Liver (tissue), 9 donors: ENCODE data around the gene NOL4L. TPM values are rescaled to one million over a fixed set of nuclear protein-coding genes. Genes with fewer than 3 reads are reported as not detected.

Source experiments
- DNase-seq: peaks from one replicate; pipeline ENCODE4 v3.0.0-alpha.2; 2017; ENCODE audit warnings: low spot score
- H3K27ac ChIP-seq, 2 donors: one replicate each; pipeline ENCODE4 v1.7.0; 2013; ENCODE audit warnings: inconsistent platforms in 2 of 2, low read length in 2 of 2, control low read depth in 1 of 2, low read depth in 1 of 2, mild to moderate bottlenecking in 1 of 2
- H3K27me3 ChIP-seq, 4 donors: one replicate each; pipeline versions ENCODE4 v1.6.1 to v1.7.0; 2013; ENCODE audit warnings: low read length in 3 of 4, inconsistent platforms in 1 of 4, mild to moderate bottlenecking in 1 of 4, moderate library complexity in 1 of 4; ENCODE audit not compliant: control insufficient read depth in 4 of 4, insufficient read depth in 4 of 4
- H3K36me3 ChIP-seq, 4 donors: one replicate each; pipeline versions ENCODE4 v1.6.1 to v1.7.0; 2013; ENCODE audit warnings: low read length in 3 of 4, mild to moderate bottlenecking in 3 of 4, low read depth in 1 of 4, moderate library complexity in 1 of 4; ENCODE audit not compliant: control insufficient read depth in 4 of 4, insufficient read depth in 3 of 4
- H3K4me1 ChIP-seq, 4 donors: one replicate each; pipeline versions ENCODE4 v1.6.1 to v1.7.0; 2013; ENCODE audit warnings: low read length in 3 of 4, mild to moderate bottlenecking in 3 of 4, moderate library complexity in 1 of 4; ENCODE audit not compliant: control insufficient read depth in 4 of 4, insufficient read depth in 4 of 4
- H3K4me3 ChIP-seq, 3 donors: one replicate each; pipeline versions ENCODE4 v1.6.1 to v1.7.0; 2013; ENCODE audit warnings: low read length in 3 of 3, control low read depth in 1 of 3, low read depth in 1 of 3, mild to moderate bottlenecking in 1 of 3
- H3K9ac ChIP-seq, 2 donors: one replicate each; pipeline ENCODE4 v1.7.0; 2013; ENCODE audit warnings: low read length in 2 of 2, mild to moderate bottlenecking in 2 of 2, moderate library complexity in 2 of 2, control low read depth in 1 of 2, low read depth in 1 of 2
- H3K9me3 ChIP-seq, 4 donors: one replicate each; pipeline versions ENCODE4 v1.6.1 to v1.7.0; 2013; ENCODE audit warnings: low read length in 3 of 4; ENCODE audit not compliant: control insufficient read depth in 4 of 4
- EGR1 ChIP-seq, 2 donors: IDR thresholded peaks; 2 replicates each; pipeline ENCODE4 v1.6.1; 2016 to 2018; ENCODE audit warnings: antibody characterized with exemption in 2 of 2, low read depth in 2 of 2
- FOXA1 ChIP-seq: IDR thresholded peaks from 2 replicates; pipeline ENCODE4 v1.6.1; 2016; ENCODE audit warnings: antibody characterized with exemption
- GABPA ChIP-seq, 2 donors: IDR thresholded peaks in 1 of 2; conservative IDR thresholded peaks in 1 of 2; 2 replicates each; pipeline ENCODE4 v1.6.1; 2016; ENCODE audit warnings: antibody characterized with exemption in 2 of 2, mild to moderate bottlenecking in 1 of 2, moderate library complexity in 1 of 2
- HNF4A ChIP-seq, 2 donors: conservative IDR thresholded peaks; 2 replicates each; pipeline ENCODE4 v1.6.1; 2016; ENCODE audit warnings: antibody characterized with exemption in 2 of 2, mild to moderate bottlenecking in 2 of 2
- JUND ChIP-seq, 2 donors: IDR thresholded peaks; 2 replicates each; pipeline ENCODE4 v1.6.1; 2016; ENCODE audit warnings: antibody characterized with exemption in 2 of 2
- NR2F2 ChIP-seq: IDR thresholded peaks from 2 replicates; pipeline ENCODE4 v1.6.1; 2016; ENCODE audit warnings: antibody characterized with exemption
- RAD21 ChIP-seq, 2 donors: IDR thresholded peaks; 2 replicates each; pipeline ENCODE4 v1.6.1; 2016; ENCODE audit warnings: antibody characterized with exemption in 2 of 2, mild to moderate bottlenecking in 2 of 2
- RXRA ChIP-seq, 2 donors: IDR thresholded peaks; 2 replicates each; pipeline ENCODE4 v1.6.1; 2017 to 2018; ENCODE audit warnings: antibody characterized with exemption in 2 of 2, mild to moderate bottlenecking in 1 of 2
- YY1 ChIP-seq: IDR thresholded peaks from 2 replicates; pipeline ENCODE4 v1.6.1; 2016; ENCODE audit warnings: antibody characterized with exemption, mild to moderate bottlenecking
- WGBS: extraction: QIAGEN DNeasy Blood & Tissue Kit; methylation state at CpG from one replicate; pipeline ENCODE4 v1.1.7; 2013; 5-methylcytosine and 5-hydroxymethylcytosine counted together
- polyA plus RNA-seq, 2 donors: library from polyadenylated mRNA; stranded (reverse) in 1 of 2; unstranded in 1 of 2; fragments of 200-250 nt in 1 of 2; fragments of >200 nt in 1 of 2; fragmentation: Nextera tagmentation in 1 of 2; extraction: Ambion mirVana in 1 of 2; gene quantifications; one replicate each; pipeline versions ENCODE4 v1.2.1 to v1.2.3, GENCODE V29; 2013 to 2015
- total RNA-seq, 2 donors: library from RNA; depleted of rRNA; stranded (reverse); fragments of >200 nt; gene quantifications; one replicate each; pipeline ENCODE4 v1.2.3, GENCODE V29; 2014
- TF ChIP-seq, protein P1 (sequence below): fragments of 150-350 bp; IDR thresholded peaks from 2 replicates; pipeline ENCODE4 v1.5.1; 2017; ENCODE audit warnings: improper control_type of control experiment, low read depth, low read length; ENCODE audit not compliant: missing input control
- TF ChIP-seq, protein P2 (sequence below): IDR thresholded peaks from 2 replicates; pipeline ENCODE4 v1.6.1; 2016; ENCODE audit warnings: antibody characterized with exemption
- TF ChIP-seq, protein P3 (sequence below): IDR thresholded peaks from 2 replicates; pipeline ENCODE4 v1.6.1; 2016; ENCODE audit warnings: antibody characterized with exemption, mild to moderate bottlenecking
- donor health status: healthy.
- donor health status: healthy.
- donor health status: healthy.
- donor health status: healthy.
- donor health status: healthy.

The NOL4L gene
- total and polyA plus RNA-seq, 4 donors: 2.2 to 6.8 (median 4.3) TPM

DNA sequence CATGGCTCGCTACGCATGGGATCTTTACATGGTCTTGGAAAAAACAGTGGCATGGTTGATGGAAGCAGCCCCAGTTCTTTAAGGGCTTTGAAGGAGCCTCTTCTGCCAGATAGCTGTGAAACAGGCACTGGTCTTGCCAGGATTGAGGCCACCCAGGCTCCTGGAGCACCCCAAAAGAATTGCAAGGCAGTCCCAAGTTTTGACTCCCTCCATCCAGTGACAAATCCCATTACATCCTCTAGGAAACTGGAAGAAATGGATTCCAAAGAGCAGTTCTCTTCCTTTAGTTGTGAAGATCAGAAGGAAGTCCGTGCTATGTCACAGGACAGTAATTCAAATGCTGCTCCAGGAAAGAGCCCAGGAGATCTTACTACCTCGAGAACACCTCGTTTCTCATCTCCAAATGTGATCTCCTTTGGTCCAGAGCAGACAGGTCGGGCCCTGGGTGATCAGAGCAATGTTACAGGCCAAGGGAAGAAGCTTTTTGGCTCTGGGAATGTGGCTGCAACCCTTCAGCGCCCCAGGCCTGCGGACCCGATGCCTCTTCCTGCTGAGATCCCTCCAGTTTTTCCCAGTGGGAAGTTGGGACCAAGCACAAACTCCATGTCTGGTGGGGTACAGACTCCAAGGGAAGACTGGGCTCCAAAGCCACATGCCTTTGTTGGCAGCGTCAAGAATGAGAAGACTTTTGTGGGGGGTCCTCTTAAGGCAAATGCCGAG, 148.8 kb downstream of the NOL4L start:
- DNase-seq: no peak
- Histone ChIP-seq H3K4me3 (no peak overlapping the region), H3K4me1 (peaks cover 4 to 36% (median 23%) of the 10 kb centered on the region in 4 donors), H3K36me3 (peaks cover 7 to 67% (median 53%) of the 10 kb centered on the region in 4 donors), H3K27me3 (no peaks in the 10 kb centered on the region), H3K9me3 (no peaks in the 10 kb centered on the region), H3K9ac (no peak overlapping the region), H3K27ac (no peak overlapping the region)
- WGBS: 98% methylated on average over 11 of the region's 11 CpGs
- TF ChIP-seq NR2F2: no peak
- TF ChIP-seq, protein P1, sequence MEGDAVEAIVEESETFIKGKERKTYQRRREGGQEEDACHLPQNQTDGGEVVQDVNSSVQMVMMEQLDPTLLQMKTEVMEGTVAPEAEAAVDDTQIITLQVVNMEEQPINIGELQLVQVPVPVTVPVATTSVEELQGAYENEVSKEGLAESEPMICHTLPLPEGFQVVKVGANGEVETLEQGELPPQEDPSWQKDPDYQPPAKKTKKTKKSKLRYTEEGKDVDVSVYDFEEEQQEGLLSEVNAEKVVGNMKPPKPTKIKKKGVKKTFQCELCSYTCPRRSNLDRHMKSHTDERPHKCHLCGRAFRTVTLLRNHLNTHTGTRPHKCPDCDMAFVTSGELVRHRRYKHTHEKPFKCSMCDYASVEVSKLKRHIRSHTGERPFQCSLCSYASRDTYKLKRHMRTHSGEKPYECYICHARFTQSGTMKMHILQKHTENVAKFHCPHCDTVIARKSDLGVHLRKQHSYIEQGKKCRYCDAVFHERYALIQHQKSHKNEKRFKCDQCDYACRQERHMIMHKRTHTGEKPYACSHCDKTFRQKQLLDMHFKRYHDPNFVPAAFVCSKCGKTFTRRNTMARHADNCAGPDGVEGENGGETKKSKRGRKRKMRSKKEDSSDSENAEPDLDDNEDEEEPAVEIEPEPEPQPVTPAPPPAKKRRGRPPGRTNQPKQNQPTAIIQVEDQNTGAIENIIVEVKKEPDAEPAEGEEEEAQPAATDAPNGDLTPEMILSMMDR: no peak
- no peak for TF ChIP-seq RAD21 (IDR thresholded peaks at IDR 0.05)
- TF ChIP-seq GABPA (IDR thresholded peaks at IDR 0.05 in 1 of 2, conservative IDR thresholded peaks at IDR 0.05 in 1 of 2): no peak
- no peak for TF ChIP-seq YY1
- no peak for TF ChIP-seq FOXA1
- TF ChIP-seq, protein P2, sequence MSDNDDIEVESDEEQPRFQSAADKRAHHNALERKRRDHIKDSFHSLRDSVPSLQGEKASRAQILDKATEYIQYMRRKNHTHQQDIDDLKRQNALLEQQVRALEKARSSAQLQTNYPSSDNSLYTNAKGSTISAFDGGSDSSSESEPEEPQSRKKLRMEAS: no peak
- no peak for TF ChIP-seq JUND (IDR thresholded peaks at IDR 0.05)
- TF ChIP-seq, protein P3, sequence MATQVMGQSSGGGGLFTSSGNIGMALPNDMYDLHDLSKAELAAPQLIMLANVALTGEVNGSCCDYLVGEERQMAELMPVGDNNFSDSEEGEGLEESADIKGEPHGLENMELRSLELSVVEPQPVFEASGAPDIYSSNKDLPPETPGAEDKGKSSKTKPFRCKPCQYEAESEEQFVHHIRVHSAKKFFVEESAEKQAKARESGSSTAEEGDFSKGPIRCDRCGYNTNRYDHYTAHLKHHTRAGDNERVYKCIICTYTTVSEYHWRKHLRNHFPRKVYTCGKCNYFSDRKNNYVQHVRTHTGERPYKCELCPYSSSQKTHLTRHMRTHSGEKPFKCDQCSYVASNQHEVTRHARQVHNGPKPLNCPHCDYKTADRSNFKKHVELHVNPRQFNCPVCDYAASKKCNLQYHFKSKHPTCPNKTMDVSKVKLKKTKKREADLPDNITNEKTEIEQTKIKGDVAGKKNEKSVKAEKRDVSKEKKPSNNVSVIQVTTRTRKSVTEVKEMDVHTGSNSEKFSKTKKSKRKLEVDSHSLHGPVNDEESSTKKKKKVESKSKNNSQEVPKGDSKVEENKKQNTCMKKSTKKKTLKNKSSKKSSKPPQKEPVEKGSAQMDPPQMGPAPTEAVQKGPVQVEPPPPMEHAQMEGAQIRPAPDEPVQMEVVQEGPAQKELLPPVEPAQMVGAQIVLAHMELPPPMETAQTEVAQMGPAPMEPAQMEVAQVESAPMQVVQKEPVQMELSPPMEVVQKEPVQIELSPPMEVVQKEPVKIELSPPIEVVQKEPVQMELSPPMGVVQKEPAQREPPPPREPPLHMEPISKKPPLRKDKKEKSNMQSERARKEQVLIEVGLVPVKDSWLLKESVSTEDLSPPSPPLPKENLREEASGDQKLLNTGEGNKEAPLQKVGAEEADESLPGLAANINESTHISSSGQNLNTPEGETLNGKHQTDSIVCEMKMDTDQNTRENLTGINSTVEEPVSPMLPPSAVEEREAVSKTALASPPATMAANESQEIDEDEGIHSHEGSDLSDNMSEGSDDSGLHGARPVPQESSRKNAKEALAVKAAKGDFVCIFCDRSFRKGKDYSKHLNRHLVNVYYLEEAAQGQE: no peak
- no peak for TF ChIP-seq EGR1 (IDR thresholded peaks at IDR 0.05; ENCODE audit: low read depth in 2 of 2)
- no peak for TF ChIP-seq RXRA (IDR thresholded peaks at IDR 0.05)

GRCh38 chr20:32435449-32436107, 149.6 kb downstream of the NOL4L start:
- Histone ChIP-seq H3K4me3 (no peak overlapping the region), H3K27ac (no peak overlapping the region), H3K27me3 (no peaks in the 10 kb centered on the region), H3K4me1 (peaks cover 0 to 29% (median 16%) of the 10 kb centered on the region in 4 donors), H3K9me3 (no peaks in the 10 kb centered on the region), H3K9ac (no peak overlapping the region), H3K36me3 (peaks cover 7 to 74% (median 59%) of the 10 kb centered on the region in 4 donors)
- 94% methylated on average over 12 of the region's 12 CpGs for WGBS
- TF ChIP-seq HNF4A (conservative IDR thresholded peaks at IDR 0.05) (no peak), NR2F2 (no peak), FOXA1 (no peak), YY1 (no peak)
- TF ChIP-seq, protein P3: no peak
- no peak for DNase-seq
